HFFc6 (cell line): ENCODE results near the gene MORN5. TPM values are rescaled to one million over a fixed set of nuclear protein-coding genes. Genes with fewer than 3 reads are reported as not detected.

Source experiments
- DNase-seq: peaks from one replicate; pipeline ENCODE4 v3.0.0-alpha.2; 2018
- H3K27ac Mint-ChIP-seq: 2 replicates; pipeline ENCODE4 v1.8.0; 2020; ENCODE audit warnings: mild to moderate bottlenecking, mixed read lengths
- H3K27me3 Mint-ChIP-seq: 2 replicates; pipeline ENCODE4 v1.8.0; 2021; ENCODE audit warnings: mild to moderate bottlenecking, moderate library complexity, mixed read lengths; ENCODE audit not compliant: insufficient read depth
- H3K36me3 Mint-ChIP-seq: 2 replicates; pipeline ENCODE4 v1.8.0; 2021; ENCODE audit warnings: low read depth, mixed read lengths
- H3K4me1 Mint-ChIP-seq: 2 replicates; pipeline ENCODE4 v1.8.0; 2020; ENCODE audit warnings: low read depth, mixed read lengths
- H3K4me3 Mint-ChIP-seq: 2 replicates; pipeline ENCODE4 v1.8.0; 2020; ENCODE audit warnings: mild to moderate bottlenecking, moderate library complexity, mixed read lengths
- H3K9me3 Mint-ChIP-seq: 2 replicates; pipeline ENCODE4 v1.8.0; 2020; ENCODE audit warnings: mild to moderate bottlenecking, mixed read lengths
- CTCF ChIP-seq: fragments of 200-600 bp; sonication (generic); IDR thresholded peaks from 2 replicates; pipeline ENCODE4 v1.5.0; 2021; ENCODE audit warnings: antibody characterized with exemption, mild to moderate bottlenecking
- total RNA-seq, 6 experiments: library from RNA; stranded (reverse); fragmentation: NEBNext Ultra II Directional; extraction: Animal tissue kit (Norgen Biotek cat#: 25700); gene quantifications; 2 replicates in 1 of 6; 3 replicates in 5 of 6; pipeline ENCODE4 v1.2.3, GENCODE V29; 2021

MORN5 gene
- total RNA-seq, 6 experiments from 2014 or later = not detected

- Mint-ChIP-seq H3K27me3 (peaks cover 34% of the 10 kb centered on the region), H3K9me3 (no peaks in the 10 kb centered on the region), H3K36me3 (no peaks in the 10 kb centered on the region), H3K4me3 (no peak overlapping the region), H3K4me1 (peaks cover 20% of the 10 kb centered on the region), H3K27ac (no peak overlapping the region)
- DNase-seq = no peak
- no peak for TF ChIP-seq CTCF
Observed at GRCh38 chr9:122179690-122180074, 20.0 kb downstream of the MORN5 start.

DNA sequence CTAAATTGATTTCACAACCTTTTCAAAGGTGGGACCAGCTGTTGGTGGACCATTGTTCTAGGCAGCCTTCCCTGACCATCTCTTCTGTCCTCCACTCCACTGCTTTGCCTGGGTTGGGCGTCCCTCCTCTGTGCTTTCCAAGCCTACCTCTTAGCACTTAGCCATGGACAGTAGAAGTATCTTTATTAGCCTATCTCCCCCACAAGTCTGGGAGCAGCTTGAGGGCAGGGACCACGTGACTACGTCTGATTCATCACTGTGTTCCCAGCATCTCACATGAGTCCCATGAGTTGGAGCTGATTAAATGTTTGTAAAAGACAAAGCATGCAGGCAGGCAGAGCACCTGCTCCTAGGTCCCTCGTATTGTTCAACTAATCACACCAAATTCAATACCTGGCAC, 20.9 kb downstream of the MORN5 start:
- Mint-ChIP-seq H3K36me3 (no peaks in the 10 kb centered on the region), H3K27ac (peak overlapping the region; percentile 33; the same call in 1 of the 2 replicates), H3K4me1 (peaks cover 20% of the 10 kb centered on the region), H3K4me3 (no peak overlapping the region), H3K27me3 (peaks cover 33% of the 10 kb centered on the region), H3K9me3 (no peaks in the 10 kb centered on the region)
- no peak for TF ChIP-seq CTCF
- DNase-seq = peak; percentile 81

- Mint-ChIP-seq H3K36me3 (no peaks in the 10 kb centered on the region), H3K27ac (no peak overlapping the region), H3K27me3 (peaks cover 25% of the 10 kb centered on the region), H3K4me1 (peaks cover 20% of the 10 kb centered on the region), H3K4me3 (no peak overlapping the region), H3K9me3 (no peaks in the 10 kb centered on the region)
- no peak for DNase-seq
- TF ChIP-seq CTCF = no peak
Observed at GRCh38 chr9:122183501-122183900, 23.8 kb downstream of the MORN5 start.

DNA sequence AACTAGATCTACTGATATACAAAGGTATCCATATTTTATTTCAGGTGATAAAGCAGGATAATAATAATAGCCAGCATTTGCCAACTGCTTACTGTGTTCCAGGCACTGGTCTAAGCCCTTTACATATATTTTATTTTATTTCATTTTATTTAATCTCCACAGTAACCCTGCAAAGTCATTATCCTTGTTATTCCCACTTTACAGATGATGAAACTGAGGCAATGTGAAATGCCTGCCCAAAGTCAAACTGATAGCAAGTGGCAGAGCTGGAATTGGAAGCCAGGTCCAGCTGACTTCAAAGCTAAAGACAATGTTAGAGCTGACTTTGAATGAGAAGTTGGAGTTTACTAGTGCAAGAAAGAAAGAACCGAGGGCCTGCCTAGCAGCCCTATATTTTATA, 24.8 kb downstream of the MORN5 start:
- Mint-ChIP-seq H3K27ac (no peak overlapping the region), H3K4me3 (no peak overlapping the region), H3K36me3 (no peaks in the 10 kb centered on the region), H3K9me3 (no peaks in the 10 kb centered on the region), H3K27me3 (peaks cover 25% of the 10 kb centered on the region), H3K4me1 (peaks cover 16% of the 10 kb centered on the region)
- DNase-seq = no peak
- TF ChIP-seq CTCF = no peak

GRCh38 chr9:122186301-122186700, 26.6 kb downstream of the MORN5 start:
- peaks cover 8% of the 10 kb centered on the region for H3K4me1 Mint-ChIP-seq
- H3K4me3 Mint-ChIP-seq = no peak overlapping the region
- TF ChIP-seq CTCF = no peak
- no peaks in the 10 kb centered on the region for H3K9me3 Mint-ChIP-seq
- no peak for DNase-seq
- H3K36me3 Mint-ChIP-seq = no peaks in the 10 kb centered on the region
- no peak overlapping the region for H3K27ac Mint-ChIP-seq
- peaks cover 21% of the 10 kb centered on the region for H3K27me3 Mint-ChIP-seq
